Gastrocnemius medialis (tissue), 4 donors: Measurements from ENCODE around the gene SMTNL2. TPM values are rescaled to one million over a fixed set of nuclear protein-coding genes. Genes with fewer than 3 reads are reported as not detected.

Source experiments
- ATAC-seq, 2 donors: fragments of 150-250 bp; one replicate each; pipeline ENCODE4 v1.9.1; 2016
- DNase-seq, 2 donors: peaks; one replicate each; pipeline ENCODE4 v3.0.0-alpha.2; 2019
- H3K27ac ChIP-seq, 4 donors: fragments of 200-600 bp; sonication (generic); 1 replicate in 1 of 4; 2 replicates in 3 of 4; pipeline ENCODE4 v1.5.1; 2016 to 2018; ENCODE audit warnings: mild to moderate bottlenecking in 2 of 4, moderate library complexity in 1 of 4
- H3K27me3 ChIP-seq, 3 donors: fragments of 200-600 bp; sonication (generic) in 2 of 3; 1 replicate in 1 of 3; 2 replicates in 2 of 3; pipeline versions ENCODE4 v1.5.1 to v1.6.0; 2016 to 2019; ENCODE audit warnings: mild to moderate bottlenecking in 1 of 3, moderate library complexity in 1 of 3
- H3K36me3 ChIP-seq, 2 donors: fragments of 200-600 bp; sonication (generic) in 1 of 2; one replicate each; pipeline ENCODE4 v1.5.1; 2017 to 2018
- H3K4me1 ChIP-seq, 2 donors: fragments of 200-600 bp; sonication (generic) in 1 of 2; one replicate each; pipeline ENCODE4 v1.5.1; 2016 to 2017; ENCODE audit warnings: mild to moderate bottlenecking in 2 of 2
- H3K4me3 ChIP-seq, 4 donors: fragments of 200-600 bp; sonication (generic) in 3 of 4; 1 replicate in 1 of 4; 2 replicates in 3 of 4; pipeline ENCODE4 v1.5.1; 2016 to 2019; ENCODE audit warnings: mild to moderate bottlenecking in 2 of 4
- H3K9me3 ChIP-seq, 3 donors: fragments of 200-600 bp; sonication (generic) in 2 of 3; 1 replicate in 1 of 3; 2 replicates in 2 of 3; pipeline ENCODE4 v1.5.1; 2016 to 2019
- CTCF ChIP-seq, 5 experiments: fragments of 450-650 bp in 3 of 5; fragments of 200-600 bp in 2 of 5; sonication (generic) in 2 of 5; IDR thresholded peaks in 4 of 5; conservative IDR thresholded peaks in 1 of 5; 1 replicate in 4 of 5; 2 replicates in 1 of 5; pipeline ENCODE4 v1.5.1; 2016 to 2019; ENCODE audit warnings: antibody characterized with exemption in 5 of 5, mild to moderate bottlenecking in 3 of 5, moderate library complexity in 3 of 5
- POLR2A ChIP-seq, 2 donors: fragments of 450-650 bp; IDR thresholded peaks; one replicate each; pipeline ENCODE4 v1.6.1; 2017; ENCODE audit warnings: antibody characterized with exemption in 2 of 2, mild to moderate bottlenecking in 2 of 2, moderate library complexity in 2 of 2
- in situ Hi-C, 4 donors: fragments of 200-750 bp; cut with MboI; loops; one replicate each; pipeline versions ENCODE4 v1.15.0 to v1.8.0; 2017; ENCODE audit warnings: low sequenced_read_pairs in 4 of 4
- intact Hi-C: fragments of 100-400 bp; cut with DNase I; formaldehyde crosslinking; loops from one replicate; pipeline ENCODE4 v1.15.1; 2023; ENCODE audit warnings: low total_unique reads
- total RNA-seq, 4 donors: library from RNA; depleted of rRNA; stranded (reverse); fragments of >200 nt; gene quantifications; one replicate each; pipeline versions ENCODE4 v1.1.0 to v1.2.3, GENCODE V29; 2016

The SMTNL2 gene
- total RNA-seq, 4 donors from 2014 or later, result 110 to 588 (median 420) TPM

GRCh38 chr17:4551796-4552525 is 32.4 kb upstream of the SMTNL2 start:
- H3K9me3 ChIP-seq, result no peaks in the 10 kb centered on the region
- no peak for ATAC-seq

GRCh38 chr17:4553669-4554068 is 30.7 kb upstream of the SMTNL2 start:
- peaks cover 17 to 19% of the 10 kb centered on the region in 2 donors for H3K4me1 ChIP-seq
- no peak overlapping the region for H3K27ac ChIP-seq
- intact Hi-C loops (loop anchor here (10.0 kb wide), 1 partner anchor 129 kb away; no protein-coding TSS in a partner anchor), in situ Hi-C loops (loop anchor here in 2 of 4 donors (10.0 to 25.0 kb wide), 2 partner anchors 91 to 129 kb away; no protein-coding TSS in a partner anchor)
- TF ChIP-seq POLR2A (IDR thresholded peaks at IDR 0.05) (no peak), CTCF (IDR thresholded peaks at IDR 0.05 in 4 of 5, conservative IDR thresholded peaks at IDR 0.05 in 1 of 5) (no peak)
- no peaks in the 10 kb centered on the region for H3K27me3 ChIP-seq
- H3K4me3 ChIP-seq, result no peak overlapping the region
- peaks cover 0 to 54% of the 10 kb centered on the region in 2 donors for H3K36me3 ChIP-seq
- DNase-seq (no peak), ATAC-seq (no peak)
- no peaks in the 10 kb centered on the region for H3K9me3 ChIP-seq

More at GRCh38 chr17:4551796-4552525, 32.4 kb upstream of the SMTNL2 start:
- DNase-seq, result no peak
- in situ Hi-C loops (loop anchor here in 2 of 4 donors (10.0 to 25.0 kb wide), 2 partner anchors 90 to 127 kb away; no protein-coding TSS in a partner anchor), intact Hi-C loops (loop anchor here (10.0 kb wide), 1 partner anchor 127 kb away; no protein-coding TSS in a partner anchor)
- peaks cover 0 to 71% of the 10 kb centered on the region in 2 donors for H3K36me3 ChIP-seq
- TF ChIP-seq CTCF (IDR thresholded peaks at IDR 0.05 in 4 of 5, conservative IDR thresholded peaks at IDR 0.05 in 1 of 5), result no peak
- TF ChIP-seq POLR2A (IDR thresholded peaks at IDR 0.05), result no peak
- no peak overlapping the region for H3K4me3 ChIP-seq
- H3K4me1 ChIP-seq, result peaks cover 17 to 19% of the 10 kb centered on the region in 2 donors
- no peak overlapping the region for H3K27ac ChIP-seq
- H3K27me3 ChIP-seq, result no peaks in the 10 kb centered on the region

GRCh38 chr17:4554441-4554996 is 29.8 kb upstream of the SMTNL2 start:
- Histone ChIP-seq H3K27ac (peak overlapping the region; percentile 76 to 95 (median 87)), H3K9me3 (no peaks in the 10 kb centered on the region), H3K36me3 (peaks cover 0 to 46% of the 10 kb centered on the region in 2 donors), H3K27me3 (no peaks in the 10 kb centered on the region), H3K4me1 (peaks cover 17 to 19% of the 10 kb centered on the region in 2 donors), H3K4me3 (peak overlapping the region; percentile 90 to 99 (median 97))
- ATAC-seq, result peak in 1 of 2 donors; percentile 19
- intact Hi-C loops (loop anchor here (10.0 kb wide), 1 partner anchor 130 kb away; no protein-coding TSS in a partner anchor), in situ Hi-C loops (loop anchor here in 2 of 4 donors (10.0 to 25.0 kb wide), 2 partner anchors 92 to 130 kb away; no protein-coding TSS in a partner anchor)
- no peak for DNase-seq
- TF ChIP-seq CTCF (IDR thresholded peaks at IDR 0.05 in 4 of 5, conservative IDR thresholded peaks at IDR 0.05 in 1 of 5) (no peak), POLR2A (IDR thresholded peaks at IDR 0.05) (no peak)

DNA sequence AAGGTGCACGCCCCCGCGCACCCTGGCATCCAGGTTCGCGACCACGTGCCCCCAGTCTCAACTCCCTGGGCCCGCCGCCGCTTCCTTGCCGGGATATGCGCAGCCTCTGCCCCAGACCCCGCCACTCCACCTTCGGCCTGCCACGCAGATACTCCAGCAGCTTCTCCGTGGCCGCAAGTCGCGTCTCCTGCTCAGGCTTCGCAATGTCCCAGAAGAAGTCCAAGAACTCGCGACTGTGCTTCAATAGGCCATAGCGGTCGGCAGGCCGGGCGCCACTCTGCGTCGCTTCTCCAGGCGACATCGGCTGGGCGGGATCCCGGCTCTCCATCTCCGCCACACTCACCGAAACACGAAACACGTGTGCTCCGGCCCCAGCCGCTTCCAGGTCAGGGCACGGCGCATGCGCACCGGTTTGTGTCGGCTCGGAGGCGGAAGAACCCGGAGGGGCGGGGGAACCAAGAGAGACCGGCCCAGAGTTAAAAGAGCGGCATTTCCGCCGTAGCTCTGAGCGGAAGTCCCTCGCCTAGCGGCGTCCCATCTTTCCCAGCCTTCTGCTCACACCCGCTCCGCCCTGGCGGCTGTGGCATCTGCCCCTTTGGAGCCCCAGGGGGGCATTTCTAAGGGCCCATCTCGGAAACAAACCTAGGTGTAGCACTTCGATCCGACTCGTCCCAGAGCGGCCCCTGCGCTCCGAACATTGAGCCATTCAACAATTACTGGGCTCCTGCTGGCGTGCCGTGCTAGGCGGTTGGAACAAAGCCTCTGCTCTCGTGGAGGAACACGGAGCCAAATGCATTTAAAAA is 29.1 kb upstream of the SMTNL2 start, which contains the start of gene MYBBP1A:
Gene MYBBP1A (minus strand): TSS at position 388 of the 803 bp plus-strand sequence. CDS start 60 bp downstream, at position 328.
- ATAC-seq, result peak; percentile 96 to 98
- in situ Hi-C loops (loop anchor here in 2 of 4 donors (10.0 to 25.0 kb wide), 2 partner anchors 93 to 130 kb away; no protein-coding TSS in a partner anchor), intact Hi-C loops (loop anchor here (10.0 kb wide), 1 partner anchor 130 kb away; no protein-coding TSS in a partner anchor)
- Histone ChIP-seq H3K36me3 (peaks cover 0 to 39% of the 10 kb centered on the region in 2 donors), H3K4me1 (peaks cover 17 to 19% of the 10 kb centered on the region in 2 donors), H3K4me3 (peak within 1 kb of the TSS; percentile 90 to 99 (median 97)), H3K9me3 (no peaks in the 10 kb centered on the region), H3K27ac (peak within 1 kb of the TSS; percentile 76 to 95 (median 87)), H3K27me3 (no peaks in the 10 kb centered on the region)
- DNase-seq, result peak; percentile 95 to 96
- TF ChIP-seq CTCF (IDR thresholded peaks at IDR 0.05 in 4 of 5, conservative IDR thresholded peaks at IDR 0.05 in 1 of 5) (peak in 3 of 5 experiments; percentile 25 to 32 (median 31)), POLR2A (IDR thresholded peaks at IDR 0.05) (peak; percentile 55 to 61)
